NCI-H2107 treated with DMSO at 0.1 percent for 48 hours (cell line): ENCODE results near the gene OSBP2.
"Not testable (repeated sequence)": the region's sequence is repeated elsewhere in the genome, so short reads cannot be mapped to it uniquely, and the experiment has no call there.

Experiments used
- DNase-seq: peaks from one replicate; lab custom pipeline; 2025; ENCODE audit not compliant: unreplicated experiment; lab: John Stamatoyannopoulos, UW

The OSBP2 gene

GRCh38 chr22:30754971-30755758 is 60.5 kb downstream of the OSBP2 start:
- DNase-seq: peak; percentile 27

GRCh38 chr22:30755759-30756124 is 61.1 kb downstream of the OSBP2 start:
- DNase-seq: no peak

GRCh38 chr22:30763815-30764673 is 69.4 kb downstream of the OSBP2 start:
- peak; percentile 62 for DNase-seq

- no peak for DNase-seq
Observed at GRCh38 chr22:30767661-30768060, 73.0 kb downstream of the OSBP2 start.

GRCh38 chr22:30770716-30771115 is 76.0 kb downstream of the OSBP2 start:
- no peak for DNase-seq

GRCh38 chr22:30773919-30774318 is 79.2 kb downstream of the OSBP2 start:
- no peak for DNase-seq

- no peak for DNase-seq
Observed at GRCh38 chr22:30774566-30774965, 79.9 kb downstream of the OSBP2 start.

GRCh38 chr22:30776476-30776875 is 81.8 kb downstream of the OSBP2 start:
- no peak for DNase-seq

GRCh38 chr22:30777146-30777545 is 82.5 kb downstream of the OSBP2 start:
- DNase-seq: not testable (repeated sequence)

GRCh38 chr22:30777587-30777986 is 82.9 kb downstream of the OSBP2 start:
- no peak for DNase-seq

GRCh38 chr22:30778261-30778660 is 83.6 kb downstream of the OSBP2 start:
- no peak for DNase-seq

GRCh38 chr22:30780026-30780425 is 85.4 kb downstream of the OSBP2 start:
- no peak for DNase-seq

GRCh38 chr22:30781271-30781875 is 86.7 kb downstream of the OSBP2 start:
- no peak for DNase-seq

GRCh38 chr22:30782613-30783012 is 87.9 kb downstream of the OSBP2 start:
- no peak for DNase-seq

- no peak for DNase-seq
Observed at GRCh38 chr22:30783021-30783420, 88.3 kb downstream of the OSBP2 start.

- no peak for DNase-seq
Observed at GRCh38 chr22:30785527-30785926, 90.9 kb downstream of the OSBP2 start.

GRCh38 chr22:30790366-30790765 is 95.7 kb downstream of the OSBP2 start:
- DNase-seq: no peak

GRCh38 chr22:30792456-30792855 is 97.8 kb downstream of the OSBP2 start:
- no peak for DNase-seq

- no peak for DNase-seq
Observed at GRCh38 chr22:30795118-30795517, 100.4 kb downstream of the OSBP2 start.

- no peak for DNase-seq
Observed at GRCh38 chr22:30801695-30802094, 107.0 kb downstream of the OSBP2 start.

- peak; percentile 15 for DNase-seq
Observed at GRCh38 chr22:30802202-30803166, 107.8 kb downstream of the OSBP2 start.
